K562 (cell line): ENCODE data around the gene HSDL2. TPM values are rescaled to one million over a fixed set of nuclear protein-coding genes. Genes with fewer than 3 reads are reported as not detected.

ENCODE experiments used
- ARNT ChIP-seq, 2 experiments: fragments of 450-650 bp; IDR thresholded peaks; 2 replicates each; pipeline ENCODE4 v1.6.1; 2016; ENCODE audit warnings: mild to moderate bottlenecking in 1 of 2
- CBFA2T2 ChIP-seq: fragments of 450-650 bp; conservative IDR thresholded peaks from 2 replicates; pipeline ENCODE4 v1.6.1; 2017; ENCODE audit warnings: mild to moderate bottlenecking
- CBFA2T3 ChIP-seq: fragments of 450-650 bp; IDR thresholded peaks from 2 replicates; pipeline ENCODE4 v1.6.1; 2017
- CCAR2 ChIP-seq: fragments of 200-400 bp; formaldehyde crosslinking; IDR thresholded peaks from 2 replicates; pipeline ENCODE4 v1.6.1; 2017; ENCODE audit warnings: mild to moderate bottlenecking, low read depth, low read length
- COPS2 ChIP-seq: fragments of 450-650 bp; conservative IDR thresholded peaks from 2 replicates; pipeline ENCODE4 v1.6.1; 2016; ENCODE audit warnings: mild to moderate bottlenecking, moderate library complexity
- CREB3L1 ChIP-seq: fragments of 450-650 bp; IDR thresholded peaks from 2 replicates; pipeline ENCODE4 v1.6.1; 2014; ENCODE audit warnings: low read depth, mild to moderate bottlenecking, moderate library complexity, borderline replicate concordance
- DNMT1 ChIP-seq: fragments of 450-650 bp; IDR thresholded peaks from 2 replicates; pipeline ENCODE4 v1.6.1; 2016; ENCODE audit warnings: antibody characterized with exemption, mild to moderate bottlenecking
- FOXK1 ChIP-seq: sonication (generic); formaldehyde crosslinking; IDR thresholded peaks from 2 replicates; pipeline ENCODE4 v1.8.0; 2022; ENCODE audit warnings: missing genetic modification reagents, mild to moderate bottlenecking, borderline replicate concordance
- FOXP1 ChIP-seq: sonication (generic); formaldehyde crosslinking; IDR thresholded peaks from 2 replicates; pipeline ENCODE4 v1.8.0; 2022; ENCODE audit warnings: mild to moderate bottlenecking, missing genetic modification reagents
- HLTF ChIP-seq: fragments of 450-650 bp; IDR thresholded peaks from 2 replicates; pipeline ENCODE4 v1.6.1; 2016
- MTA1 ChIP-seq: fragments of 450-650 bp; IDR thresholded peaks from 2 replicates; pipeline ENCODE4 v1.6.1; 2017; ENCODE audit warnings: borderline replicate concordance
- PREB ChIP-seq: sonication (generic); formaldehyde crosslinking; IDR thresholded peaks from 2 replicates; pipeline ENCODE4 v1.8.1; 2023; ENCODE audit warnings: mild to moderate bottlenecking, missing genetic modification reagents
- PTBP1 ChIP-seq: fragments of 200-400 bp; formaldehyde crosslinking; IDR thresholded peaks from 2 replicates; pipeline ENCODE4 v1.6.1; 2017; ENCODE audit warnings: low read depth, low read length
- SMAD2 ChIP-seq: fragments of 150-350 bp; IDR thresholded peaks from 2 replicates; pipeline ENCODE4 v1.6.1; 2014; ENCODE audit warnings: low read depth, mild to moderate bottlenecking, low read length
- SMARCA5 ChIP-seq: fragments of 450-650 bp; IDR thresholded peaks from 2 replicates; pipeline ENCODE4 v1.6.1; 2016
- SOX6 ChIP-seq: fragments of 450-650 bp; IDR thresholded peaks from 2 replicates; pipeline ENCODE4 v1.6.1; 2014; ENCODE audit warnings: mild to moderate bottlenecking
- TEAD1 ChIP-seq, 2 experiments: fragments of 450-650 bp in 1 of 2; sonication (generic) in 1 of 2; formaldehyde crosslinking; IDR thresholded peaks; 2 replicates each; pipeline versions ENCODE4 v1.4.0 to v1.8.0; 2020 to 2022; ENCODE audit warnings: mild to moderate bottlenecking in 2 of 2, missing genetic modification reagents in 1 of 2
- ZMIZ1 ChIP-seq, 2 experiments: fragments of 150-350 bp in 1 of 2; IDR thresholded peaks; 2 replicates each; pipeline ENCODE4 v1.6.1; 2012 to 2016; ENCODE audit warnings: low read depth in 2 of 2, low read length in 2 of 2, mild to moderate bottlenecking in 1 of 2, moderate library complexity in 1 of 2
- ZNF232 ChIP-seq: sonication (generic); formaldehyde crosslinking; IDR thresholded peaks from 2 replicates; pipeline ENCODE4 v1.8.0; 2022; ENCODE audit warnings: mild to moderate bottlenecking, missing genetic modification reagents
- ZNF449 ChIP-seq: fragments of 250-450 bp; sonication (Bioruptor Pico); IDR thresholded peaks from 2 replicates; pipeline ENCODE4 v1.8.0; 2022; ENCODE audit warnings: moderate library complexity, mild to moderate bottlenecking, inconsistent platforms
- ZNF766 ChIP-seq: fragments of 200-800 bp; sonication (Bioruptor generic); conservative IDR thresholded peaks from 2 replicates; pipeline ENCODE4 v1.6.1; 2016; ENCODE audit warnings: missing genetic modification characterization, missing compliant biosample characterization
- ZNF780A ChIP-seq: fragments of 250-450 bp; sonication (Bioruptor Pico); IDR thresholded peaks from 2 replicates; pipeline ENCODE4 v1.5.0; 2021; ENCODE audit warnings: mild to moderate bottlenecking
- polyA plus RNA-seq, 8 experiments: library from polyadenylated mRNA; depleted of rRNA in 4 of 8; stranded (reverse) in 5 of 8; unstranded in 3 of 8; fragments of >200 nt; fragmentation: Nextera tagmentation in 2 of 8; fragmentation: Illumina TruSeq in 1 of 8; extraction: Ambion mirVana in 2 of 8; extraction: Trizol in 1 of 8; gene quantifications; 2 replicates each; pipeline versions ENCODE4 v1.2.1 to v1.2.3, GENCODE V29; 2011 to 2014; ENCODE audit warnings: inconsistent platforms in 1 of 8, missing spikeins in 1 of 8
- total RNA-seq, 7 experiments: library from RNA; depleted of rRNA in 6 of 7; stranded (reverse); fragments of >200 nt in 6 of 7; fragmentation: Illumina TruSeq in 2 of 7; extraction: Trizol in 2 of 7; gene quantifications; 2 replicates each; pipeline versions ENCODE4 v1.2.1 to v1.2.3, GENCODE V29; 2011 to 2021; ENCODE audit warnings: low replicate concordance in 1 of 7
- TF ChIP-seq, protein P1 (sequence below): sonication (generic); formaldehyde crosslinking; IDR thresholded peaks from 2 replicates; pipeline ENCODE4 v1.9.0; 2022; ENCODE audit warnings: mild to moderate bottlenecking, missing genetic modification reagents

Gene HSDL2
- total and polyA plus RNA-seq, 9 of the 15 experiments (the other 6 are each of a cell fraction or from before 2014, with no cell fraction given): 22.8 to 74.1 (median 35.6) TPM

- no peak for TF ChIP-seq ZMIZ1 (IDR thresholded peaks at IDR 0.05; ENCODE audit: low read depth in 2 of 2, low read length in 2 of 2)
- TF ChIP-seq ZNF780A: no peak
- peak; percentile 53; the same call in 1 of the 2 replicates for TF ChIP-seq ZNF766
- no peak for TF ChIP-seq PTBP1
- TF ChIP-seq SMARCA5: 0 out of 2 replicates have a peak, but pooled peaks have one; percentile 48
- TF ChIP-seq SMAD2: no peak
- no peak for TF ChIP-seq ZNF232 (CRISPR knock-in tag)
- 0 out of 2 replicates have a peak, but pooled peaks have one; percentile 62 for TF ChIP-seq MTA1
- TF ChIP-seq SOX6: peak; percentile 94
- no peak for TF ChIP-seq PREB (CRISPR knock-in tag)
- TF ChIP-seq FOXP1: no peak
- TF ChIP-seq TEAD1 (CRISPR knock-in tag; IDR thresholded peaks at IDR 0.05): no peak
- no peak for TF ChIP-seq ARNT (IDR thresholded peaks at IDR 0.05)
- TF ChIP-seq ZNF449 (CRISPR knock-in tag): no peak
- TF ChIP-seq, protein P1, sequence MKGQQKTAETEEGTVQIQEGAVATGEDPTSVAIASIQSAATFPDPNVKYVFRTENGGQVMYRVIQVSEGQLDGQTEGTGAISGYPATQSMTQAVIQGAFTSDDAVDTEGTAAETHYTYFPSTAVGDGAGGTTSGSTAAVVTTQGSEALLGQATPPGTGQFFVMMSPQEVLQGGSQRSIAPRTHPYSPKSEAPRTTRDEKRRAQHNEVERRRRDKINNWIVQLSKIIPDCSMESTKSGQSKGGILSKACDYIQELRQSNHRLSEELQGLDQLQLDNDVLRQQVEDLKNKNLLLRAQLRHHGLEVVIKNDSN (CRISPR knock-in tag): no peak
- no peak for TF ChIP-seq FOXK1 (CRISPR knock-in tag)
- TF ChIP-seq CREB3L1: no peak
- no peak for TF ChIP-seq DNMT1
- peak; percentile 64; the same call in 1 of the 2 replicates for TF ChIP-seq CBFA2T2
- TF ChIP-seq HLTF: 0 out of 2 replicates have a peak, but pooled peaks have one; percentile 55
- no peak for TF ChIP-seq CCAR2
- TF ChIP-seq COPS2: no peak
- TF ChIP-seq CBFA2T3: peak; percentile 84
Observed at GRCh38 chr9:112489039-112489546, 109.2 kb downstream of the HSDL2 start (continued).
